Fibroblast of the aortic adventitia (primary cell): ENCODE results near the gene INPP4A. TPM values are rescaled to one million over a fixed set of nuclear protein-coding genes. Genes with fewer than 3 reads are reported as not detected.
"Not testable (repeated sequence)": the region's sequence is repeated elsewhere in the genome, so short reads cannot be mapped to it uniquely, and the experiment has no call there.

Source experiments
- DNase-seq: peaks from one replicate; pipeline ENCODE4 v3.0.0-alpha.2; 2010; ENCODE audit warnings: low read depth
- H3K4me3 ChIP-seq: 2 replicates; pipeline ENCODE4 v1.5.1; 2011; ENCODE audit warnings: low read depth, mild to moderate bottlenecking, control low read depth, low read length, moderate library complexity
- CTCF ChIP-seq: IDR thresholded peaks from 2 replicates; pipeline ENCODE4 v1.5.1; 2011; ENCODE audit warnings: mild to moderate bottlenecking, low read length, control low read depth, inconsistent platforms; ENCODE audit not compliant: insufficient read depth
- total RNA-seq: library from RNA; depleted of rRNA; stranded (reverse); fragments of >200 nt; gene quantifications from 2 replicates; pipeline ENCODE4 v1.2.3, GENCODE V29; 2012; ENCODE audit warnings: low replicate concordance

The INPP4A gene
- total RNA-seq, 1 donor: 16.2 TPM

- no peak overlapping the region for H3K4me3 ChIP-seq
- TF ChIP-seq CTCF: no peak
- DNase-seq: no peak
Measured at GRCh38 chr2:98419977-98420725, 24.5 kb upstream of the INPP4A start.

GRCh38 chr2:98422449-98422848 is 22.2 kb upstream of the INPP4A start:
- TF ChIP-seq CTCF: no peak
- no peak for DNase-seq
- no peak overlapping the region for H3K4me3 ChIP-seq

- no peak for TF ChIP-seq CTCF
- DNase-seq: no peak
Measured at GRCh38 chr2:98426771-98427170, 17.9 kb upstream of the INPP4A start.

GRCh38 chr2:98432145-98432544 is 12.5 kb upstream of the INPP4A start:
- no peak for DNase-seq
- no peak for TF ChIP-seq CTCF
- no peak overlapping the region for H3K4me3 ChIP-seq

More at GRCh38 chr2:98426771-98427170, 17.9 kb upstream of the INPP4A start:
- no peak overlapping the region for H3K4me3 ChIP-seq

GRCh38 chr2:98433363-98433964 is 11.2 kb upstream of the INPP4A start:
- DNase-seq: no peak
- H3K4me3 ChIP-seq: no peak overlapping the region
- no peak for TF ChIP-seq CTCF

- DNase-seq: no peak
- H3K4me3 ChIP-seq: no peak overlapping the region
- TF ChIP-seq CTCF: no peak
Measured at GRCh38 chr2:98434492-98434891, 10.2 kb upstream of the INPP4A start.

GRCh38 chr2:98435670-98436069 is 9.0 kb upstream of the INPP4A start:
- not testable (repeated sequence) for H3K4me3 ChIP-seq, DNase-seq
